Measurements from ENCODE around the gene RPS6KC1.
"Not testable (repeated sequence)": the region's sequence is repeated elsewhere in the genome, so short reads cannot be mapped to it uniquely, and the experiment has no call there.

The RPS6KC1 gene, protein sequence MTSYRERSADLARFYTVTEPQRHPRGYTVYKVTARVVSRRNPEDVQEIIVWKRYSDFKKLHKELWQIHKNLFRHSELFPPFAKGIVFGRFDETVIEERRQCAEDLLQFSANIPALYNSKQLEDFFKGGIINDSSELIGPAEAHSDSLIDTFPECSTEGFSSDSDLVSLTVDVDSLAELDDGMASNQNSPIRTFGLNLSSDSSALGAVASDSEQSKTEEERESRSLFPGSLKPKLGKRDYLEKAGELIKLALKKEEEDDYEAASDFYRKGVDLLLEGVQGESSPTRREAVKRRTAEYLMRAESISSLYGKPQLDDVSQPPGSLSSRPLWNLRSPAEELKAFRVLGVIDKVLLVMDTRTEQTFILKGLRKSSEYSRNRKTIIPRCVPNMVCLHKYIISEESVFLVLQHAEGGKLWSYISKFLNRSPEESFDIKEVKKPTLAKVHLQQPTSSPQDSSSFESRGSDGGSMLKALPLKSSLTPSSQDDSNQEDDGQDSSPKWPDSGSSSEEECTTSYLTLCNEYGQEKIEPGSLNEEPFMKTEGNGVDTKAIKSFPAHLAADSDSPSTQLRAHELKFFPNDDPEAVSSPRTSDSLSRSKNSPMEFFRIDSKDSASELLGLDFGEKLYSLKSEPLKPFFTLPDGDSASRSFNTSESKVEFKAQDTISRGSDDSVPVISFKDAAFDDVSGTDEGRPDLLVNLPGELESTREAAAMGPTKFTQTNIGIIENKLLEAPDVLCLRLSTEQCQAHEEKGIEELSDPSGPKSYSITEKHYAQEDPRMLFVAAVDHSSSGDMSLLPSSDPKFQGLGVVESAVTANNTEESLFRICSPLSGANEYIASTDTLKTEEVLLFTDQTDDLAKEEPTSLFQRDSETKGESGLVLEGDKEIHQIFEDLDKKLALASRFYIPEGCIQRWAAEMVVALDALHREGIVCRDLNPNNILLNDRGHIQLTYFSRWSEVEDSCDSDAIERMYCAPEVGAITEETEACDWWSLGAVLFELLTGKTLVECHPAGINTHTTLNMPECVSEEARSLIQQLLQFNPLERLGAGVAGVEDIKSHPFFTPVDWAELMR

DNA sequence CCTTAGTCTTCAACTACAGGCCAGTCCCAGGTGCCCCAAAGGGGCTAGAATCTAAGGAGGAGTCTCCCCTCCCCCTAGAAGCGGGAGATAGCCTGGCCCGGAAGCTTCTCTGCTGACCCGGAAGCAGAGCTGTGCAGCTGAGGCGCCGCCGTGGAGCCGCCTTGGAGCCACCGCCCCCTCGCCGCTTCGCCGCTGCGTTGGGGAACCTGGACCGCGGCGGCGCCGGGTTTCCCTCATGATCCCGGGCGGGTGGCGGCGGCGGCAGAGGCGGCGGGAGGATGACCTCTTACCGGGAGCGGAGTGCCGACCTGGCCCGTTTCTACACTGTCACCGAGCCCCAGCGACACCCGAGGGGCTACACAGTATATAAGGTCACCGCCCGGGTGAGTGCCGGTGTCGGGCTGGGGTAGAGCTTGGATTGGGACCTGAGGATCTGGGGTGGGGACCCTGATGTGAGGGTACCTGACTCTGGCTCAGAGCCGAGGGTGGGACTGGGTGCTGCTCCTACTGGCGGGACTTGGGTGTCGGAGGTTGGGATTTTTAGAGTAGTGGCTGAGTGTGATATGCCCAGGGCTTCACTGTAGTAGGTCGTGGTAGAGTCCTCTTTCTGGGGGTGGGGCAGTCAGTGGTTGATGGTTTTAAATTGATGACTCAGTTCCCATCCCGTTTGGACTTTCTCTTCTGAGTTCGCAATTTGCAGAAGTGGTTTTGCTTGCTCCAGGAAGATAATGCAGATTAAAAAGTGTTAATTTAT is at the start of gene RPS6KC1:
Gene RPS6KC1, plus strand, starts transcription at position 115 of the 754 bp plus-strand sequence. Its CDS starts 164 bp downstream, at position 279.
- DNase-seq (ENCODE audit: low read depth in 2 of 2), result peak; percentile 64 to 76

DNA sequence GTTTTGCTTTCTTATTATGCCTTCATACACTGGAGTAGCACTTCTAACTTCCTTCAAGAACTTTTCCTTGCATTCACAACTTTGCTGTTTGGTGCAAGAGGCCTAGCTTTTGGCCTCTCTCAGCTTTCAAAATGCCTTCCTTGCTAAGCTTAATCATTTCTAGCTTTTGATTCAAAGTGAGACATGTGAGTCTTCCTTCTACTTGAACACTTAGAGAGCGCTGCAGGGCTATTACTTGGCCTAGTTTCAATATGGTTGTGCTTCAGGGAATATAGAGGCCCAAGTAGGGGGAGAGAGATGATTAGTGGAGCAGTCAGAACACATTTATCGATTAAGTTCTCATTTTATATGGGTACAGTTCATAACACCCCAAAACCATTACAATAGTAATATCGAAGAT is 47.8 kb upstream of the RPS6KC1 start:
- no peak for DNase-seq (ENCODE audit: low read depth in 2 of 2)

DNA sequence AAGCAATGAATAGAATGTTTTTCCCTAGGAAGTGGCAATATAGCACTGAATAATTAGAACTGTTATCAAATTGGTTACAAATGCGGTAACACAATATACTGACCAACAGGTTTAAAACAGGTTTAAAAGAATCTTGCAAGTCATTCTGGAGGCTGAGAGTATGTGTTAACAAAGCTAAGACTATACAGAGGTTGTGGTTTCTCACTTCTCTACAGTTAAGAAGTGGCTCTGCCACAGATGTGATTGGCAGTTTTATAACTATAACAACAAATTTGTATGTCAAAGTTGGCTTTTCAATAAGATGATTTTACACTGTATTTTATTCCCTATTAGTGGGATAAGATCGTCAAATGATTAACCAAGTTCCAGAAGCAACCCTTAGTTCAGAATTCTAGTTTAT is 42.5 kb upstream of the RPS6KC1 start:
- DNase-seq (ENCODE audit: low read depth in 2 of 2), result no peak

DNA sequence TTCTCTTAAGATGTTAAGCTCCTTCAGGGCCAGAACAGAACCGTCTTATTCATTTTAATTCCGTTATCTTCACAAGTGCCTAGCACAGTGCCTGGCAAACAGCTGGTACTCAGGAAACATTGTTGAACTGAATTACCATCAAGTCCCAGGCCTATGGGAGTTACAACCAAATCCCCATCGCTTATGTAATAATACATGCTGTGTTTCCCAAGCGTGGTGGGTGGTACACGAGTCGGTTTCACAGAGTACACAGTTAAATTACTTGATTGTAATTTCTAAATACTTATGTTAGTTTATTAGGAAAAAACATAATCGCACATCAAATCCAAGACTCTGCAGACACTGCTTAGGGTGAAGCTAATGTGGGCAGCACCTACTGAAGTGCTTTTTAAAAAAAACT is 36.4 kb upstream of the RPS6KC1 start:
- no peak for DNase-seq (ENCODE audit: low read depth in 2 of 2)

DNA sequence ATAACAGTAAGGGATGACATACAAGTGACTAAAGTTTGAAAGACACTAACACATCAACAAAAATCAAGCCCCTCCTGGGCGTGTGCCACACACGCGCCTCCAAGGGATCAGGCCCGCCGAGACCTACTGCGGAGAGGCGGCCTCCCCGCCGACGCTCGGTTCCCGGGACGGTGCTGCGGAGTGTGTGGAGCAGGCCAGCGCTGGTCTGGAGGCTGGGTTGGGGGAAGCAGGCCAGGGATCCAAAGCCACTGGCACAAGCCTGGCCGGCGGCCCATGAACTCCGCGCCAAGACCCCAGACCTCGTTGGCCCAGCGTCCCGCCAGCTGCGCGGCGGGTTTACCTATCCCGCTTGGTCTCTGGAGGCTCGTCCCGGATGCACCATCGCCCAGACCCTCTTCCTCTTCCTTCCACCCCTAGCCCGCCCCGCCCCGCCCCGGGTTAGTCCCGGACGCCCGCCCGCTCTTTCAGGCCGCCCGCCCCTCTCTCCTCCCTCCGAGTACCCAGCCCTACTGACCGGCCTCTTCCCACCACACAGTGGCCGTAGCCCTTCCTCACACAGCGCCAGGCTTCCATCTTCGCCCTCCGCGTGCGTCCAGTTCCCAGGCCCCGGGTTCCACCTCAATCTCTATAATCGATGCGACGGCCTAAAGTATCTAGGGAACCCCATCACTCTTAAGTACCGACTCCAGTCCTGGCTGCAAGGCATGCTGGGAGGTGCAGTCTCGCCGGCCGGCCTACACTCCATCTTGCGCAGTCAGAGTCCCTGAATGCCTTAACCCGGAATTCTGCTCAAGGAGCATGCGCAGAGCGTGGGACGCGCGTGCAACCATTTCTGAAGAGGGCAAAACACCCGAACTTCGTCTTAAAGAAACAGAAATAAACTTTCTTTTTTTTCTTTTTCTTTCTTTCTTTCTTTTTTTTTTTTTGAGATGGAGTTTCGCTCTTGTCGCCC is 35.7 kb upstream of the RPS6KC1 start, which contains the start of gene ANGEL2:
Gene ANGEL2, minus strand, starts transcription at position 769 of the 952 bp plus-strand sequence. Its CDS starts 196 bp downstream, at position 573.
- peak; percentile 90 to 93 for DNase-seq (ENCODE audit: low read depth in 2 of 2)

DNA sequence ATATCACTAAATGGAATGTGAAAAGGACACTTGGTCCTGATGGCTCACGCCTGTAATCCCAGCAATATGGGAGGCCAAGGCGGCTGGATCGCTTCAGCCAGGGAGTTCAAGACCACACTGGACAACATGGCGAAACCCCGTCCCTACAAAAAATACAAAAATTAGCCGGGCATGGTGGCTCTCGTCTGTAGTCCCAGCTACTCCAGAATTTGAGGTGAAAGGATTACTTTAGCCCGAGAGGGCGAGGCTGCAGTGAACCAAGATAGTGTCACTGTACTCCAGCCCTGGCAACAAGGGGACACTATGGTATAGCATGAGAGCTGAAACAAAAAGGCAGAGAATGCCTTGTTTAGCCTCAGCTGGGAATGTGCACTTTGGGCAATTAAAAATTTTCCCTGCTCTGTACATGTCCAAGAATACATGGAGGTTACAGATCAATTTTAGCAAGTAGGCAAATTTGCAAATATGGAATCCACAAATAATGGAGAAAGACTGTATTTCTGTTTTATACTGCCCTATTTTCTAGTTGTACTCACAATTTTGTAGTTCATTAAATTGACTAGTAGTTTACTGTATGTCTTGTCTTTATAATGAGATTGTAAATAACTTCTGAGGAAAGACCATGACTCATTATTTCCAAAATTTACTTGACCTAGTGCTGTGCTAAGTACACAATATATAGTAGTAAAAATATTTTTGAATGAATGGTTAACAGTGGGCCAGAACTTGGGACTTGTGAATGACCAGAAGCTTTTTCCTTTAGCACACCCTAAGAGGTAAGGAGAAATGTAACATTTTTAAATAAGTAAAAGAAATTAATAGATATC is 33.4 kb upstream of the RPS6KC1 start:
- DNase-seq (ENCODE audit: low read depth in 2 of 2), result no peak

DNA sequence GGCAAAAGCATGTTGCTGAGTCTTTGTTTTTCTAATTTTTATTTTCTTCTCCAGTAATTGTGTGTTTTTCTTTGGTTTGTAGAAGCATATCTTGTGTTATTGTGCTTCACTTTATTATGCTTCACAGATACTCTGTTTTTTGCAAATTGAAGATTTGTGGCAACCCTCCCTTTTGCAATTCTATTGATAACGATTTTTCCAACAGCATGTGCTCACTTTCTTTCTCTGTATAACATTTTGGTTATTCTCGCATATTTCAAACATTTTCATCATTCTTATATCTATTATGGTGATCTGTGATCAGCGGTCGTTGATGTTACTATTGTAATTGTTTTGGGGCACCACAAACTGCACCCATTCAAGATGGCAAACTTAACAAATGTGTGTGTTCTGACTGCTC is 31.6 kb upstream of the RPS6KC1 start:
- DNase-seq (ENCODE audit: low read depth in 2 of 2), result no peak

DNA sequence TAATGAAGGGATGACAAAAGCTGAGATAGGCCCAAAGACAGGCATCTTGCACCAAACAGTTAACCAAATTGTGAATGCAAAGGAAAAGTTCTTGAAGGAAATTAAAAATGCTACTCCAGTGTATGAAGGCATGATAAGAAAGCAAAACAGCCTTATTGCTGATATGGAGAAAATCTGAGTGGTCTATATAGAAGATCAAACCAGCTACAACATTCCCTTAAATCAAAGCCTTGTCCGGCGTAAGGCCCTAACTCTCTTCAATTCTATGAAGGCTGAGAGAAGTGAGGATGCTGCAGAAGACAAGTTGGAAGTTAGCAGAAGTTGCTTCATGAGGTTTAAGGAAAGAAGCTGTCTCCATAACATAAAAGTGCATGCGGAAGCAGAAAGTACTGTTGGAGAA is 31.0 kb upstream of the RPS6KC1 start:
- DNase-seq (ENCODE audit: low read depth in 2 of 2), result no peak

DNA sequence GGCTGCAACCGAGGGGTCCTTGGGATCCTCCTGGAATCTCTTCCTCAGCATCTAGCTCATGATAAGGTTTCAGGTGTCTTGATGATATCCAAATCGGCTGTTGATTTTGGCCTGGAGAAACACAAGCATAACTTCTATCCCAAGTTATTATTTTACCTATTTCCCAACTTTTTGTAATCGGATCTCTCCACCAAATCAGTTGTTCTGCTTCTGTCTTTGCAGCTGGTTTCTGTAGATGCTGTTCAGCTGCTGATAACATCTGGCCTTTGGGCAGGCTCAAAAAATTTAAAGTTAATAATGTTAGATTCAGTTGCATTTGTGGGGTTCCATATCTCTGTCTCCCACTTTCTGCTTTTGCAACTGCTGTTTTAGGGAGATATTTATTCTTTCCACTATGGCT is 24.0 kb upstream of the RPS6KC1 start:
- DNase-seq (ENCODE audit: low read depth in 2 of 2), result not testable (repeated sequence)

DNA sequence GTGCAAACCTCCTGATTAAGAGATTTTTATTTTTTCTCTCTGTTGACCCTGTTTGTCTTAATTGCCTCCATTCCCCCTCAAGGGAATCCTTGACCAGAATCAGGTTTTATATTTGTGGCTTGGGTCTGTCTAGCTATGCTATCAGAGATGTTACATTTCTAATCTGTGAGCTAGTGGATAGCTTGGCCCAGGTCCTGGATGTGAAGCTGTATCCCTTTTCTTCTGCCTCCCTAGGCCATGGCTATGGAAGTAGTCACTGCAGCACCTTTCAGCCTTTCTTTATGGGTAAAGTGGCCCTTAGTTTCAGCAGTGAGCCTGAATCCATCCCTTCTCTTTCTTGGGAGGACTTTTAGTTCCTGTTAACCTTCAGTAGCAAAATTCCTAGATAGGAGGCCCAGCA is 18.4 kb upstream of the RPS6KC1 start:
- DNase-seq (ENCODE audit: low read depth in 2 of 2), result no peak

DNA sequence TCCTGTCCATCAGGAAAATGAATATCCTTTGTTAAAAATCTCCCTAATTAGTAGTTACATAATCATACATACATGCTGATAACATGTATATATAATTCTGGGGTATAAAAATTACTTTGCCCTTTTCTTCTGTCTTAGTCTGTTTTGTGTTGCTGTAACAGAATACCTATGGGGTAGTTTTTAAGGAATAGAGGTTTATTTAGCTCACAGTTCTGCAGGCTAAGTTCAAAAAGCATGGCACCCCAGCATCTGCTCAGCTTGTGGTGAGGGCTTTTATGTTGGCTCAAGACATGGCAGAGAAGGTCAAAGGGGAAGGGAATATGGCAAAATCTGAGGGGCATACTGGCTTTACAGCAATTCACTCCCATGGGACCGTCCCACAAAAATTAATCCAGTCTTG is 16.3 kb upstream of the RPS6KC1 start:
- DNase-seq (ENCODE audit: low read depth in 2 of 2), result no peak

DNA sequence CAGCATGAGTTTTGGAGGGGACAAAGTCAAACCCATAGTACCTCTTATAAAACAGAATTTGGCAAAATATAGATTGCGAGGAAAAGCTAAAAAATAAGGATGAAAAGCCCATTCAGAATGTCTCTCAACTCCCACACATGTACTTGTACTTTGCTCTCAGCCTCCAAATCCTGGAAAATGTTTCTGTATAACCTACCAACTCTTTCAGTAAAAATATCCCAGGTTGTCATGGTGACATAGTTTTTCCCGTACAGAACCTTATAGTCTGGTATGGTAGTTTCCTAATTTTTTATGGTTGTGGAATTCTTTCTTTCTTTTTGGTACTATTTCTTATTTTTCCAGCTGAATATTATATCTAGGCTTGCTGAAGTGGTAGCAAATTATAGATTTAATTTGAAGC is 15.5 kb upstream of the RPS6KC1 start:
- DNase-seq (ENCODE audit: low read depth in 2 of 2), result no peak

DNA sequence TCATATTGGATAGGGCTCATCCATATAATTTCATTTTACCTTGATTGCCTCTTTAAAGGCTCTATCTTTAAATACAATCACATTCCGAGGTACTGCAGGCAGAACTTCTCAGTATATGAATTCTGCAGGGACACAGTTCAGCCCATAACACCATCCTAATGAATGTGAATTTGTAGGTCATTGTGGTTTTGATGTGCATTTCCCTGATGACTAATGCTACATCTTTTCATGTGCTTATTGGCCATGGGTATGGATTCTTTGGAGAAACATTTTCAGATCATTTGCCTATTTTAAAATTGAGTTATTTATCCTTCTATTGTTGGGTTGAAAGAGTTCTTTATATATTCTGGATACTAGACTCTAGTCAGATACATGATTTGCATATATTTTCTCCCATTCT is 9.6 kb upstream of the RPS6KC1 start:
- no peak for DNase-seq (ENCODE audit: low read depth in 2 of 2)

DNA sequence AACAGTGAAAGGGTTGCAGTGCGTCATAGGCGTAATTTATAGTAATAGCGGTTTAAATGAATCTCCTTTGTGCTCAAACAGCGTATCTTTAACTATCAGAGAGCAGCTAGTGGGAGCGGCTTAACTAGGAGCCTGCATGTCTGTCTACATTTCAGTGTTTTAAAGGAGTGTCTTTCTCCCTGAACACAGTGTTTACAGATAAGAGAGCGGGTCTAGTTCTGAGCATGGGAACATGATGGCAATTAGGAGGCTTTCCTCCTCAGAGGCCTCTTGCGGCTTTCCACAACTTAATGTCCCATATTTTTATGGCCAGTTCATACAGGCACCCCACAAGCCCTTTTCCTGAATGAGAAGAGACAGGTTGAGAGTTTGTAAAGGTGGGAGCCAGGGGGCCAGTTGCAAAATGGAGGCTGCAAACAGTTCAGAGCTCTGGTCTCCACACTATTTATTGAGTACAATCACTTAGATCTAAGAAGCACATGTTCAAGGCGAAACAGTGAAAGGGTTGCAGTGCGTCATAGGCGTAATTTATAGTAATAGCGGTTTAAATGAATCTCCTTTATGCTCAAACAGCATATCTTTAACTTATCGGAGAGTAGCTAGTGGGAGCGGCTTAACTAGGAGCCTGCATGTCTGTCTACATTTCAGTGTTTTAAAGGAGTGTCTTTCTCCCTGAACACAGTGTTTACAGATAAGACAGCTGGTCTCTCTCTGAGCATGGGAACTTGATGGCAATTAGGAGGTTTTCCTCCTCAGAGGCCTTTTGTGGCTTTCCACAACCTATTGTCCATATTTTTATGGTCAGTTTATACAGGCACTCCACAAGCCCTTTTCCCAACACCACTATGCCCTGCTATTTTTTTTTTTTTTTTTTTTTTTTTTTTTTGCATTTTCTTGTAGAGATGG is 5.5 kb upstream of the RPS6KC1 start:
- not testable (repeated sequence) for DNase-seq (ENCODE audit: low read depth in 2 of 2)

DNA sequence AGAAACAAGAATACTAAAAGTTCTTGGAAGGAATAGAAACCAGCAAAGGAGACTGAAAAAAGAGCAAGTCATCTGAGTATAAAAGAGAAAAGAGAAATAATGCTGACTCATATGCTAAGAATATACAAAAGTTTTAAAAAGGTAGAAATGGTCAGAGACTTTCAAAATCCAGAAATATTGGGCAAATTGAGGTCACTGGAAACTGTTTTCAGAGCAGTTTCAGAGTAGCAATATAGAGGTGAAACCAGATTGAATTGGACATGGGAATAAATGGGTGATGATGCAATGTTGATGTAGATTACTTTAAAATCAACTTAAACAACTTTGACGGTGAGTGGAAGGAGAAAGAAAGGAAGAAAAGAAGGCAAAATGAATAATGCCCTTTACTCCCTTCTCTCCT is 1.8 kb upstream of the RPS6KC1 start:
- no peak for DNase-seq (ENCODE audit: low read depth in 2 of 2)

DNA sequence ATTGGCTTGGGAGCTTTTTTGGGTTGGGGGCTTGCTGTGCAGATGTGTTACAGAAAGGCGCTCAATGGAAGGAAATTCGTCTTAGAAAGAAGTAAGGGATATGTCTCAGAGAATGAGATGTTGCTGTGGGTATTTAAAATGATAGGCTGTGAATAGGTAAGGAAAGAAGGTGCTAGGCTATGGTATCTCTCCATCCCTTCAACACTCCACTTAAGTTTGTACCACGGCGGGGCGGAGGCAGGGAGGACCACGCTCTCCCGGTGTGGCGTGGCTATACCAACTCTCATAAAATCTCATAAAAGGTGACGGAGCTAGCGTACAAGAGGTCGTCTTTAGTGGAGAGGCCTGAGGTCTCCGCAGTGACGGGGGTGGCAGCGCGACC is 305 bp upstream of the RPS6KC1 start:
- DNase-seq (ENCODE audit: low read depth in 2 of 2), result no peak

DNA sequence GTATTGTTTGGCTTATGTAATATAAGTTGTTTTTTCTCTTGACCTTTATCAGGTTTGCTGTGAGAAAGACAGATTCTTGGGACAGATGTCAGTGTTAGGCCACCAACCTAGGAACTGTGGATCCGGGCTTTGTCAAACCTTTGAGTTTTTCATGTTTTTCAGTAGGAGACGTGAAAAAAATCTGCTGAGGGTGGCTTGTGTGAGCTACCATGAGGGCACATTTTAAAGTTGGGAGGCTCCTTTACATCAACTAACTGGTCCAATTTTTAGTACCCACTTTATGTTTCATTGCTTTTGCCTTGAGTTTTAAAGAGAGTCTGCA is 801 bp downstream of the RPS6KC1 start:
- no peak for DNase-seq (ENCODE audit: low read depth in 2 of 2)

DNA sequence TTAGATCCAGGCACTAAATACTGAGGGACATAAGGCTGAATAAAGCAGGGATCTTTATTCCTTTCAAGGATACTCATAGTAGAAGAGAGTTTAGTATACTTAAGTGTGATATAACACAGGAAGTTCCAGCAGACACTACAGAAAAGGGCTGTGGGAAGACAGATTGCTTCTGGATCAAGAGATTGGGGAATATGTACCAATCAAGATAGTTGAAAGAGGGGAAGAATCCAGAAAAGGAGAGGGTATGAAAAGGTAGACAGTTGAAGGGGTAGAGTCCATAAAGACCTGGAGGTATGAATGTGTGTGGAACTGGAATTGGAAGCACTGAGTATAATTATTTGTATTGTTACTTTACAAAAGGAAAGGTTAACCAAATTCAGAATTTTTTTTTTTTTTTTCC is 2.4 kb downstream of the RPS6KC1 start:
- DNase-seq (ENCODE audit: low read depth in 2 of 2), result no peak

DNA sequence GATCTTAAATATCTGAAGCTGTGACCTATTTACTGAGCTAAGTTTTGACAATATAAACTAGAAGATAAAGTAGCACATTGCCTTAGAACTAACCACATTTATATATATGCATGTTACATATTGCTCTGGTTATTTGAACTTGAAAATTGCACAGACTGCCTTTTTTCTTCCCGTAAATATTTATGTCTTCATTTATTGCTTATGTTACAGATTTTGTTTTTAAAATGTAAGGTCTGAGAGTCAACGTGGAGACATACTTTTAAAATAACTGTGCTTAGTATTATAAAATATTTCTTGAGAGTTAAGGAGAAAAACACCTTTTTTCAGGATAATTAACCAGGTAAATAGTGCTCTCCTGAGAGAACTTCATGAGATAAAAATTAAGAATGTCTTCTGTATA is 3.1 kb downstream of the RPS6KC1 start:
- DNase-seq (ENCODE audit: low read depth in 2 of 2), result no peak

Measured in activated CD8-positive, alpha-beta memory T cell treated with anti-CD3 and anti-CD28 coated beads for 4 hours (primary cell).